Stomach (tissue), 4 donors: ENCODE results near the gene ZNF18.

Experiments used
- CTCF ChIP-seq, 7 experiments: fragments of 450-650 bp in 4 of 7; fragments of 200-600 bp in 3 of 7; sonication (generic) in 3 of 7; IDR thresholded peaks; one replicate each; pipeline ENCODE4 v1.5.1; 2016 to 2019; ENCODE audit warnings: antibody characterized with exemption in 7 of 7, control low read depth in 2 of 7, mild to moderate bottlenecking in 1 of 7
- EP300 ChIP-seq: sonication (generic); formaldehyde crosslinking; IDR thresholded peaks from one replicate; pipeline ENCODE4 v1.6.1; 2017; ENCODE audit warnings: antibody characterized with exemption
- POLR2A ChIP-seq, 4 donors: fragments of 450-650 bp; IDR thresholded peaks; one replicate each; pipeline ENCODE4 v1.6.1; 2016; ENCODE audit warnings: antibody characterized with exemption in 4 of 4, control low read depth in 2 of 4, mild to moderate bottlenecking in 1 of 4, moderate library complexity in 1 of 4

- no peak for TF ChIP-seq POLR2A (IDR thresholded peaks at IDR 0.05)
- no peak for TF ChIP-seq EP300
- no peak for TF ChIP-seq CTCF (IDR thresholded peaks at IDR 0.05)
Observed at GRCh38 chr17:11990363-11990983, 6.8 kb downstream of the ZNF18 start.
